GM11168 (cell line): Measurements from ENCODE around the gene SLC9A9.
"Not testable (repeated sequence)": the region's sequence is repeated elsewhere in the genome, so short reads cannot be mapped to it uniquely, and the experiment has no call there.

ENCODE experiments used
- in situ Hi-C: fragments of 300-500 bp; cut with MboI; formaldehyde crosslinking; loops from one replicate; pipeline ENCODE4 v1.12.0; 2022; ENCODE audit warnings: low sequenced_read_pairs; ENCODE audit not compliant: unreplicated experiment

SLC9A9 gene

GRCh38 chr3:143847787-143848631 is at the start of gene SLC9A9:
SLC9A9 (minus strand) TSS chr3:143848468; CDS start chr3:143848322, 146 bp downstream.
- in situ Hi-C loops: no loop called here

GRCh38 chr3:143897576-143898295 is 49.5 kb upstream of the SLC9A9 start:
- in situ Hi-C loops: no loop called here

GRCh38 chr3:143896486-143896885 is 48.2 kb upstream of the SLC9A9 start:
- in situ Hi-C loops: no loop called here

GRCh38 chr3:143895805-143896204 is 47.5 kb upstream of the SLC9A9 start:
- in situ Hi-C loops: no loop called here

- in situ Hi-C loops: no loop called here
Observed at GRCh38 chr3:143888846-143889245, 40.6 kb upstream of the SLC9A9 start.

GRCh38 chr3:143888166-143888565 is 39.9 kb upstream of the SLC9A9 start:
- in situ Hi-C loops: no loop called here

GRCh38 chr3:143885780-143886427 is 37.6 kb upstream of the SLC9A9 start:
- in situ Hi-C loops: no loop called here

GRCh38 chr3:143884861-143885260 is 36.6 kb upstream of the SLC9A9 start:
- in situ Hi-C loops: no loop called here

GRCh38 chr3:143883151-143883550 is 34.9 kb upstream of the SLC9A9 start:
- in situ Hi-C loops: no loop called here

- in situ Hi-C loops: no loop called here
Observed at GRCh38 chr3:143881095-143881494, 32.8 kb upstream of the SLC9A9 start.

- in situ Hi-C loops: no loop called here
Observed at GRCh38 chr3:143875546-143875945, 27.3 kb upstream of the SLC9A9 start.

- in situ Hi-C loops: not testable (repeated sequence)
Observed at GRCh38 chr3:143873553-143873952, 25.3 kb upstream of the SLC9A9 start.

GRCh38 chr3:143865302-143865701 is 17.0 kb upstream of the SLC9A9 start:
- in situ Hi-C loops: no loop called here

- in situ Hi-C loops: no loop called here
Observed at GRCh38 chr3:143859465-143860203, 11.4 kb upstream of the SLC9A9 start.

GRCh38 chr3:143856252-143856970 is 8.1 kb upstream of the SLC9A9 start:
- in situ Hi-C loops: no loop called here

GRCh38 chr3:143855183-143855582 is 6.9 kb upstream of the SLC9A9 start:
- in situ Hi-C loops: no loop called here

GRCh38 chr3:143851331-143852017 is 3.2 kb upstream of the SLC9A9 start:
- in situ Hi-C loops: no loop called here

GRCh38 chr3:143850877-143851276 is 2.6 kb upstream of the SLC9A9 start:
- in situ Hi-C loops: no loop called here
